HG02938 (cell line): ENCODE data around the gene EVX2.

Experiments
- ATAC-seq: cut with Tn5 transposase; IDR thresholded peaks from one replicate; pipeline ENCODE4 v1.9.1; 2021; ENCODE audit warnings: mild to moderate bottlenecking, moderate library complexity; ENCODE audit not compliant: unreplicated experiment

The EVX2 gene

DNA sequence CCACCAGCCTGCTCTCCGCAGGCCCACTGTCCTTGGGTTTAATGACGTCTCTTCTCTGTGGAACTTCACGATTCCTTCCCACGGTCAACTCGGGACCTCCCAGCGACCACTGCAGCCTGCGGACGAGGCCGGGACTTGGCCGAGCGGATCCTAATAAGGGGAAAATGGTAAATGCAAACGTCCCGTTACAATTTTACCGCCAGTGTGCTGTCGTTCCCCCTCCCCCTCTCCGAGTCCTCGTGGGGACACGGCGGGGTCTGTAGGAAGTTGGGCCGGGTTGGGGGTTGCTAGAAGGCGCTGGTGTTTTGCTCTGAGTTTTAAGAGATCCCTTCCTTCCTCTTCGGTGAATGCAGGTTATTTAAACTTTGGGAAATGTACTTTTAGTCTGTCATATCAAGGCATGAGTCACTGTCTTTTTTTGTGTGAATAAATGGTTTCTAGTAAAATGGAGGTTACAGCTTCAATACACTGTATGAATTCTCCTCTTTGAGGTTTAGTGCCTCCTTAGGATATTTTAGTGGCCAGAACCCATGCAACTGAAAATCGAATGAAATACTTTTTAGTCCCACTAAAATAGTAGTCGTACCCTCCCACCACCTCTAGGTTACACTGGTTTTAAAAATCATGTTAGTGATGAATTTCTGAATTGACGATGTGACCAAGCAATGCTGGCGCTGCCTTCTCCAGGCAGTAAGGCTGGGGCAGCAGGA, 25.6 kb upstream of the EVX2 start:
- ATAC-seq, result no peak

DNA sequence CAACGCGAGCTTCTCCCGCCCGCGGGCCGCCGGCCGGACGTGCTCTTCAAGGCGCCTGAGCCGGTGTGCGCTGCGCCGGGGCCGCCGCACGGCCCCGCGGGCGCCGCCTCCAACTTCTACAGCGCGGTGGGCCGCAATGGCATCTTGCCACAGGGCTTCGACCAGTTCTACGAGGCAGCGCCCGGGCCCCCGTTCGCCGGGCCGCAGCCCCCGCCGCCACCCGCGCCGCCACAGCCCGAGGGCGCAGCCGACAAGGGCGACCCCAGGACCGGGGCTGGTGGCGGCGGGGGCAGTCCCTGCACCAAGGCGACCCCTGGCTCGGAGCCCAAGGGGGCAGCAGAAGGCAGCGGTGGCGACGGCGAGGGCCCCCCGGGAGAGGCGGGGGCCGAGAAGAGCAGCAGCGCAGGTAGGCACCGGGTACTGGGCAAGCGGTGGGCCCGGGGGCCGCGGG, 24.0 kb upstream of the EVX2 start:
- no peak for ATAC-seq

DNA sequence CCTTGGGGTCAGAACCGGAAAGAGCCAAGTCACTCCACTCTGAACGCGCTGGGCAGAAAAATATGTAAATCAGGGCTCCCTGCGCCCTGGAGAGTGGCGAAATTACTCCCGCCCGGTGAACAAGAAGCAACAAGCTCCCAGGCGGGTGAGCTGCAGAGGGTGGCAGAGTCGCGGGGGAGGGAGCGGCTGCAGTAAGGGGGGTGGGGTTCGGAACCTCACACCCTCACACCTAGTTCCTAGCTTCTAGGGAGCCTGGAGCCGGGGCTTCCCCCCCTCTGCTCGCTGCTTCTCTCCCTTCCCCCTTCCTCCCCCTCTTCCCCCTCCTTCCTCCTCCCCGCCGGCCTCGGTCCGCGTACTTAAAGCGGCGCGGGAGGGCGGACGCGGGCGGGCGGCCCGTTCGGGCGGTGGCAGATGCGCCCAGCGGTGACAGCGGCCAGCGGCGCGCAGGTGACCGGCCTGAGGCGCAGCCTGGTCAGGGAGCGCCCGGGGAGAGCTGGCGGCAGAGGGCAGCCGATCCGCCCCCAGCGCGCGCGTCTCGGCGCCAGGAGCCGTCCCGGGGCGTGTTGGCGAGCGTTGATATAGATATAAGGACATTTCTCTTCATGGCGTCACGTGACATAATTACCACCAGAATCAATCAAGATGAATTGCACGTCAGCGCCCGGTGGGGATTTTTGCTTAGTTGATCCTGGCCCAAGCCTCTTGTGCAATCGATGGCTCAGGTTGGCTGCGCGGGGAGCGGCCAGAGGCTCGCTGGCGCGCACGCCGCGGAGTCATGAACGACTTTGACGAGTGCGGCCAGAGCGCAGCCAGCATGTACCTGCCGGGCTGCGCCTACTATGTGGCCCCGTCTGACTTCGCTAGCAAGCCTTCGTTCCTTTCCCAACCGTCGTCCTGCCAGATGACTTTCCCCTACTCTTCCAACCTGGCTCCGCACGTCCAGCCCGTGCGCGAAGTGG, 23.1 kb upstream of the EVX2 start, which contains the start of gene HOXD11:
Gene HOXD11, plus strand, starts transcription at position 700 of the 959 bp plus-strand sequence. Its CDS starts 76 bp downstream, at position 776.
- no peak for ATAC-seq

DNA sequence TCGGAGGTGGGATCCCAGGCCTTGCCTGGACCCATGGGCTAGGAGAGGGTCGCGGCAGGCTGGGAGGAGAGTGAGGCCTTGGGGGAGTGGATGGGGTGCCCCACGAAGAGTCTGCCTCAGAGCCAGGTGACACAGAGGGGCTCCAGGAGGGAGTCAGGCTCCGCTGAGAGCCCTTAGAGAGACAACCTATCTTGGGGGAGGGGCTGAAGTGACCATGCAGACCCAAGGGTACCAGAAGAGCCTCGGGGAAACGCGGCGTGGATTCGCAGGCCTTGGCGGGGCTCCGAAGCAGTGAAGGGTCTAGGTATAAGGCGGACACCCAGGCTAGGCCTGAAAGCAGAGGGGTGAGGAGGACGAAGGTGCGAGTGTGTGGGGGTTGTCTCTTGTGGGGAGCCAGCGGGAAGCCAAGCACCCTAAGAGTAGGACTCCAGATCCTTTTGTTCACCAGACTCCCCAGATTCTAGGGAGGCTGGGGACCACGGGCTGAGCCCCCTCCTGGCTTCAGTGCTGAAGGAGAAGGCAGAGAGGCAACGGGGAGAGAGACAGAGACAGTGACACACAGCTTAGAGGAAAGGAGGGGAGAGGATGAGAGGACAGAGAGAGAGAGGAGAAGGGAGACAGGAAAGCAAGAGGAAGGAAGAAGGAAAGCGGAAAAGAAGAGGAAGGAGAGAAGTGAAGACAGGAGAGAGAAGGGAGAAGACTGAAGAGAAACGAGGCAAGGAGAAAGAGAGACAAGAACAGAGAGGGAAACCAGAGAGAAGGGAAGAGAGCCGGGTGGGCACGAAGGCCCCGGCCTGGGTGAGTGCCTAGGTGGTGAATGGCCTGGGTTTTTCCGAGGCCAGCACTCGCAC, 22.2 kb upstream of the EVX2 start:
- ATAC-seq, result no peak

DNA sequence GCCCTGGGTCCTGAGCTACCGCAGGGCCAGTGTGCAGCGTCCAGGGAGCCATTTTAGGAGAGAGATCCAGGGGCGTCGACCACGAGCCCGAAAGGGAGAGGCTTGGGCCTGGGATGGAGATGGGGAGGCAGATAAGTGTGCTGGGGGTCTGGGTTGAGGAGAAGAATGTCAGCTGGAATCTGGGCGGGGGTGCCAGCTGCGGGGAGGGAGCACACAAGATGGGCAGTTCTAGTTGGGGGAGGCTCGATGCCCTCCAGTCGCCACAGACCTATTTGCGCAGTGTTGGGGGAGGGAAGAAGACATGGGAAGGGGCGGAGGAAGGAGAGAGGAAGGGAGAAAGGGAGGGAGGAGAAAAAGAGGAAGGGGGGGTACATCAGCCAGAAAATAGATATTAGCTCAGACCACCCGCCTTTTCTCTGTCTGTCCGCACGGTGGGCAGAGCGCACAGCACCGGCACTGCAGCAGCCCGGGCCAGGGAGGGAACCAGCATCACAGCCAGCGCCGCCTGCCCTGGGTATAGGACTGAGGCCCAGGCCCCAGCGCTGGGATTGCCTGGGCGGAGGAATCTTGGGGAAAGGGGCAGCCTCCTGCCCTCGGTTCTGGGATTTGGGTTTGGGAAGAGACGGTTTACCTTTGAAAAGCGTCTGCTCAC, 21.4 kb upstream of the EVX2 start:
- no peak for ATAC-seq

DNA sequence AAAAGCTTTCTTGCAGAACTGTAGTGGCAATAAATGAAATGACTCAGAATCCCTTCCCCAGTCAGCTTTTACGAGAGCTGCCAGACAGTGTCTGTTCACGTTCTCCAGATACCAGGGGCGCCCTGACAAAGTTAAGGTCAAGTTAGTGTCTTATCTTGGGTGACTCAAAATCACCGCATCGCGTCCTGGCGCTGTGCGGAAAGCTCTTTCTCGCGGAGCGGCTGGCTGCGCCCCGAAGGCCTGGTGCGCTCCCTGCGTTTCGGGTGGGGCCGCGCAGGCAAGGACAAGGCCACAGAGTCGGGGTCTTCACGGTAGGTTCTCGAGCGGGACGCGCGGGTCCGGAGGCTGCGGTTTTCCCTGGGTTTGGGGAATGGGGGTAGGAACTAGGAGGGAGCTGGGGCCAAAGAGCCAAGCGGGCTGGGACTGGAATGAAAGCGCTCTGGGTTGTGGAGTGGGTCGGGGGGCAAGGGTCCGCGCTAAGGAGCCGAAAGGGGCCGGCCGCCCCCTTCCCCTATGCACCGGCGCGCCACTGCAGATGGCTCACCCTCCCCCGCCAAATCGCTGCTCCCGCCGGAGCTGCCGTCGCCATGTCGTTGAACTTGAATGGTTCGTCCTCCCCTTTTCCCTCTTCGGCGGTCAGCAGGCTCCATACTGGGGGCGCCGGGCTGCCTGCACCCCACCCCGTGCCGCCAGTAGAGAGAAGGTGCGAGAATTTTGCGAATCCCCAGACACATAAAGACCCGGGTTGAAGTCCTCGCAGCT, 20.7 kb upstream of the EVX2 start:
- ATAC-seq, result no peak

DNA sequence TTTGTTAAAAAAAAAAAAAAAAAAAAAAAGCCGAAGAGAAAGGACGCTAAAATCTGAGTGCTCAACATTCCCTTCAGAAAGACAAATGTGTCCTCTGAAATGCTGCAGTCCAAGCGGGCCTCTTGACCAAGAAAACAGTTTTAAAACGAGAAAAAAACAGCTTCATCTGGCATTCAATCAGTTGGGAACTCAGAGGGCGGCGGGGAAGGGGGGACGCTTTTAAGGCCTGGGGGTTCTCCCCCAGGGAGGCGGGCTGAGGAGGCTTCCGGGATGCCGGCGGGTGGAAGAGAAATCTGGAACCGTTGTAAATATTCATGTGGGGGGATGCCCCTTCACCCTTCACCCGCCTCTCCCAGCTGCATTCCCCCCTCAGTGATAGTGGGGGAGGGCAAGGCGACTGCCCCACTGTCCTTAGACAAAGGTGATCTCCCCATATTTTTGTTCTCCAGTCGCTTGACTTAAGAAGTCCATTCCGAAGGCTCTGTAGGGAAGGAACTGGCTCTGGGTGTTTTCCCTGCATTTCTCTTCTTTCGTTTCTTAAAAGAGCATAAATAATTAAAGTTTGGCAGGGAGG, 20.1 kb upstream of the EVX2 start:
- ATAC-seq, result no peak

DNA sequence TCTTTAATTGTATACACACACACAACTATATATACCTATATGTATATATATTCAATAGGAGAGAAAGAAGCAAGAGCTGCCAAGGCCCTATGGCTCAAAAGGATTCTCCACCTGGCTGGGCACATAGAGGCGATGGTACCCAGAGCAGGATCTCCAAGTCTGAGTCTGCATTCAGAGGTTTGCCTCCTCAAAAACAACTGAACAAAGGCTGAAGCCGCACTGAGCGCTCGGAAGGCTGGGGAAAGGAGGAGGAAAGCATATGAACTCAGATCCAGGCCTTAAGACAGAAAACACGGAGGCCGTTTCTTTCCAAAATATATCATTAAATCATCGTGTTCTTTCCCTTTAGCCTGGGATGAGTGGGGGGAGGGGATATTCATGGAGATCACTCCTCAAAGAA, 19.4 kb upstream of the EVX2 start:
- no peak for ATAC-seq

DNA sequence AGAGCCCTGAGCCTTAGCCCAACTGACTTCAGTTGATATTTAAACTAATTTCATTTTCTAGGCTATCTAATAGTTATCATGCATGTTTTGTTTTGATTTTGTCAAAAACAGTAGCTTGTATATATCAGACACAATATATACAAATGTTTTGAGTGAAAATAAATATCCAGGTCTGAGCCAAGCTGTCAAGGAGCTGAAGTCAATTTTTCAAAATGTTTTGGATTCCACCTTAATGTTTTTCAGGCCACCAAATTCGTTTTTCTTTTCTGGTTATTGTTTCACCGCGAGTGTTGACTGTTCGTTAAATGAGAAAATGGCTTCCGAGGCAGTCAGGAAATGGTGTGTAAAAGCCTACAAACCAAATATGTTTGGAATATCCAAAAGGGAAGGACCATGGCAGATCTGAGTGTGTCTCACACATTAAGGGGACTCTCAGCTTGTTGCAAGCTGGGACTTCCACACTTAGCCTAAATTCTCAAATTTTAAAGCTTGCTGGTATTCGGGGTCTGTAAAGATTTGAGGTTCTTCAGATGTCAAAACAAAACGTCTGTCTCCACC, 18.6 kb upstream of the EVX2 start:
- no peak for ATAC-seq

DNA sequence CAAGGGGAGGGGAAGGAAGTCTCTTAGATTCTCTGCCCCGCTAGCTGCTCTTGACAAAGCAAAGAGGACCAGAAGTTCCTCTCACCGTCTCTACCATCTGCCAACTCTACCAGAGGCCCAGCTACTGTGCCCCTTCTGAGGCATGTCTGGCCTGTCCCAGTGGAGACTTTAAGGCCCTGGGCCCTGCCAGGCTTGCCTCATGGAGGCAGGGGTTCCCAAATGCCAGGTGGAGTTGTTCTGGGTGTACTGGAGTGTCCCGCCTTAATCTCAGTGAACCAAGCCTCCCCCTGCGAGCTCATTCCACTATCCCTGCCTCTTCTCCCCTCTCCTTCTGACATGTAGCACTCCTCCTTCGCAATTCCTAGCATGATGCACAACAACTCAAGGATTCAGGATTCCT, 18.1 kb upstream of the EVX2 start:
- ATAC-seq, result no peak

DNA sequence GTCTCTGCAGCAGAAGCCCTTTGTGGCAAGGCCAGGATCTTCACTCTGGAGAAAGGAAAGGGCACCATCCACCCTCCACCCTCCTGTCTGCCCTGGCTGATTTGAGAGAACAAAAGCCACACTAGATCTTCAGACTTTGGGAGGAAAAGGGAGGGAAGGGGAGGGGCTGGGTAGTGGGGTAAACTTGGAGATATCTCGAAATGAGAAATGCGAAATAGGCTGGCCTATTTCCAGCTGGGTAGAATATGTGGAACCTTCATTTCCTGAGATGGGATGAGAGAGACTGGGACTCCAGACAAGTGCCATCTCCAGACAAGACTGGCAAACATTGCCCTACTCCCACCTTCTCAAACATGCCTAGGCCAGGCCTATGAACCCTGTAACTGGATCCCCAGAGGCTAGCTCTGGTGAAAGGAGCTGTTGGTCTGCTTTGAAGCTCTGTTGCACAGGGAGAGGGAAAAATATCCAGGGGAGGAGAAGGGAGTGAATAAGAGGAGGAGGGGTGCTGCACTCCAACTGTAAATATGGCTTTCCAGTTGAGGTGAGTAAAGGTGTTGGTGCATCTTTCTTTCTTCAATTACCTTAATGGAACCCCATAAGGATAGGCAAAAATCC, 17.6 kb upstream of the EVX2 start:
- no peak for ATAC-seq

DNA sequence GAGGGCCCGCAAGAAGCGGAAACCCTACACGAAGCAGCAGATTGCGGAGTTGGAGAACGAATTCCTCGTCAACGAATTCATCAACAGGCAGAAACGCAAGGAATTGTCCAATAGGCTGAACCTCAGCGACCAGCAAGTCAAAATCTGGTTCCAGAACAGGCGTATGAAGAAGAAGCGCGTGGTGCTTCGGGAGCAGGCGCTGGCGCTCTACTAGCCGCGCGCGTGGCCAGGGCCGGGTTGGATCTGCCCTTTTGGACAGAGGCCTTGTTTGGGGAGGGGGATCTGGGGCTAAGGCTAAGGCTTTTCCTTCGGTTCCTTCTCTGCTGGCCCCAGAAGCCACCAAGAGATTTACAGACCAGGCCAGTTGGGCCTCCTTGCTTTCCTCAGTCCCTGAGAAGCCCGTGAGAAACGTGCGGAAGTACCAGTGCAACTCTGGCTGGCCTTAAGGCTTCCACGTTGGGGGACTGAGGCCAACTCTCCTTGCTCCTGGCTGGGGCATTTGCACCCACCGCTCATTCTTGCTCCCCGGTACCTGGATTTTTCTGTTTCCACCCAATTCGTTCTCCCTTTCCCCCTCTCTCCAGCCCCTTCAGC, 16.9 kb upstream of the EVX2 start:
- ATAC-seq, result no peak

DNA sequence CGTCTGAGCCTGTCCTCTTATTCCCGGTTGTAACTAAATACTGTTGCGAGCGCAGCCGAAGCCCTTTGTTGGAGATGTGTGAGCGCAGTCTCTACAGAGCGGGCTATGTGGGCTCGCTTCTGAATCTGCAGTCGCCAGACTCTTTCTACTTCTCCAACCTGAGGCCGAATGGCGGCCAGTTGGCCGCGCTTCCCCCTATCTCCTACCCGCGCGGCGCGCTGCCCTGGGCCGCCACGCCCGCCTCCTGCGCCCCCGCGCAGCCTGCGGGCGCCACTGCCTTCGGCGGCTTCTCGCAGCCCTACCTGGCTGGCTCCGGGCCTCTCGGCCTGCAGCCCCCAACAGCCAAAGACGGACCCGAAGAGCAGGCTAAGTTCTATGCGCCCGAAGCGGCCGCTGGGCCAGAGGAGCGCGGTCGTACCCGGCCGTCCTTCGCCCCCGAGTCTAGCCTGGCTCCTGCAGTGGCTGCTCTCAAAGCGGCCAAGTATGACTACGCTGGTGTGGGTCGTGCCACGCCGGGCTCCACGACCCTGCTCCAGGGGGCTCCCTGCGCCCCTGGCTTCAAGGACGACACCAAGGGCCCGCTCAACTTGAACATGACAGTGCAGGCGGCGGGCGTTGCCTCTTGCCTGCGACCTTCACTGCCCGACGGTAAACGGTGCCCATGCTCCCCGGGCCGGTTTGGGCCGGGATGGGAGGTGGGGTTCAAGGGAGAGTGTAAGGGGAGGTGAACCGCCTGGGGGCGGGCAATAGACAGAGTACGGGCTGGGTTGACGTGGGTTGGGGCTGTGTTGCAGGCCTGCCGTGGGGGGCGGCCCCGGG, 16.2 kb upstream of the EVX2 start, which contains the start of gene HOXD12:
Gene HOXD12, plus strand, starts transcription at position 68 of the 819 bp plus-strand sequence. Its CDS starts 7 bp downstream, at position 75.
- ATAC-seq, result no peak

DNA sequence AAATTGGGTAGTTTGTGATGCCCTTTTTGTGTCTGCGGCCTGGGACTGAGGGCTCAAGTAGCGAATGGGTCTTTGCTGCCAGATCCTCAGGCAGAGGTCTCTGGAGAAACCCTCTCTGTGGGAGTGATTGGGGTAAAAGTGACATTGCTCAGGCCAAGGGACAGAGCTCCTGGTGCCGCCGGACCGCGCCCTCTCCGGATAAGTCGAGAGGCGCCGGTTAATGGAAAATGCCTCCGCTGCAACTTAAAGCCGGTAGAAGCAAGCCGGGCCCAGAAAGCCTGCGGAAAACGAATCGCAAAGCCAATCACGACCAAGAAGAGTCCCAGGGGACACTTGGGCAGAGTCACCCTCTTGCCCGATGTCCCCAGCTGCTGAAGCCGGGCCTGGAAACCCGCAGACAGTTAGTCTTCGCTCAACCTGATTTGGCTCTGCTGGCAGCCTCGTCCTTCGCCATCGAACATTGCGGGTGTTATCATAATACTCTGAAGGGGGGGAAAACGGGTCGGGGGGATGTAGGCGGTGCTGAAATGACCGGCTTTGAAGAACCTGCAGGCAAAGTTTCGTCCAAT, 15.5 kb upstream of the EVX2 start:
- ATAC-seq, result no peak

DNA sequence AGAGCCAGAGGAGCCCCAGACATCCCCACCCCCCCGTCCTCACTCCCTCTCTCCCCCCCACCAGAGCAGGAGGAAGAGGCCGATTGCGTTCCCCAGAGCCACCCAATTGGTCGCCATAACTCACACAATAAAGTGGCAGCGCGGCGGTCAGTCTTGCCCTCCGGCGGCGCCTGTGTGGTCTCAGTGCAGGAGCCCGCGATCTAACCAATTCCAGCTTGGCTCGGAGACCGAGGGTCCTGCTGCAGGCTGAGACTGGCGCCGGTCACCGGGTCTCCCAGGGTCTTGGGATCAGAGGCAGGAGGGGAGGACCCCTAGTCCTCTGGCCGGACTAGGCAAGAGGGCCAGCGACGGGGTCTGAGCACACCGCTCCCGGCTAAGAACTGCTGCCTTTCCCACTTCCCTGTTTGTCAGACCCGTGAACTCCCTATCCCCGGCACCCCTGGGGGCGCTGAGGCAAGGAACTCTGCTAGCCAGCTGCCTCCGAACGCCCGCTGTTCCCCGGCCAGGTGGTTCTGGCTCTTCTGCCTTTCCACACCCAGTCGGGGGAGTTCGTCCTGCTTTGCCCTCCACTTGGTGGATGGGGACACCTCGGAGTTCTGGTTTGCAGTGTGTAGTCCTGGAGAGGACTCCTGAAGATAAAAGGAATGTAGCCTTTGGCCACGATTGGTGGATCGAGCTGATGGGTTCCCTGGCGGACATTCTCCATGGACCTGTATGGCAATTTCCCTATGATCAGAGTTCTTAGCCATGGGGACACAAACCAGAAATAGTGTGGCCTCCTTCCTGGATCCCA, 14.8 kb upstream of the EVX2 start:
- ATAC-seq, result no peak

DNA sequence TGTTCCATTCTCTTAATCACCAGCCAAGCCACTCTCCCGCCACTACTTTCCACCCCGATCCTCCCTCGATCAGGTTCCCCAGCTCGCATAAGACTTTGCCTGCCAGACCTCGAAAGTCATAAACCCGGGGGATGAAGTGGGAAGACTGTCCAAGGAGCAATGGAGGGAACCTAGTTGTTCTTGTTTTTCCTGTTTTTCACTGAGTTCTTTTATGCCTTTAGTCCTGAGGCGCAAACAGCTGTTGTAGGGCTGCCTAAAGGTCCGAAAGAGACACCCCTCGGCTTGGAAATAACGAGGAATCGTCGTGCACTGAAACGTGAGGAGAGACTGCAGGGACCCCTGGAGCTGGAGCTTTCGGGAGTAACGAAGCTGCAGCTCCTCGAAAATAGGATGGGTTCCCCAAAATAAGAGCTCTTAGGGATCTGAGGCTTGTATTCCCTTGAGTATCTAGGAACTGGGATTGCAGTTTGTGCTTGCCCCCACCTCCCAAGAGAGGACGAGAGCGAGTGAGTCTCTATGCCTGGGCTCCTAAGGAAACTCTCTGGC, 14.1 kb upstream of the EVX2 start:
- ATAC-seq, result no peak
